D721Med (cell line): ENCODE results near the gene CXCL16.

Source experiments
- DNase-seq: peaks from one replicate; pipeline ENCODE4 v3.0.0; 2011; ENCODE audit warnings: low spot score; ENCODE audit not compliant: insufficient read length
- FAIRE-seq: peaks from 2 replicates; lab custom pipeline; 2011; peaks lifted over from hg19 to GRCh38; lab: Jason Lieb, UNC
- TF ChIP-seq, protein P1 (sequence below): IDR thresholded peaks from 2 replicates; pipeline ENCODE4 v1.5.1; 2012; ENCODE audit warnings: mild to moderate bottlenecking, control low read depth; ENCODE audit not compliant: insufficient read depth; ENCODE audit errors: missing control alignments

CXCL16 gene

DNA sequence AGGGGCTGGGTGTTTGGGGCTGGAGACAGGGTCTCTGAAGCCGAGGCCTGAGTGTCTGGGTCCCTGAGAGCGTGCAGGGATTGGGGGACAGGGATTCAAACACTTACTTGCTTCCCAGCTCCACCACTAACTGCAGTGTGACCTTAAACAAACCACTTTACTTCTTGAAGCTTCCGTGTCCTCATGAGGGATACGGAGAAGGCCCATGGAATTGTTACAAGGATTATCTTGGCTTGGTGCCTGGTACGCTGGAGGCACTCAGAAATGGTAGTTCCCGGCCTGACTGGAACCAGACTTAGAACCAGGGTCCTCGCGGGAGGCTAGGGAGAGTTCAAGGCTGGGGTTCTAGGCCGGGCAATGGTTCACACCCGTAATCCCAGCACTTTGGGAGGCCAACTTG is 2.9 kb upstream of the CXCL16 start:
- no peak for FAIRE-seq
- TF ChIP-seq, protein P1, sequence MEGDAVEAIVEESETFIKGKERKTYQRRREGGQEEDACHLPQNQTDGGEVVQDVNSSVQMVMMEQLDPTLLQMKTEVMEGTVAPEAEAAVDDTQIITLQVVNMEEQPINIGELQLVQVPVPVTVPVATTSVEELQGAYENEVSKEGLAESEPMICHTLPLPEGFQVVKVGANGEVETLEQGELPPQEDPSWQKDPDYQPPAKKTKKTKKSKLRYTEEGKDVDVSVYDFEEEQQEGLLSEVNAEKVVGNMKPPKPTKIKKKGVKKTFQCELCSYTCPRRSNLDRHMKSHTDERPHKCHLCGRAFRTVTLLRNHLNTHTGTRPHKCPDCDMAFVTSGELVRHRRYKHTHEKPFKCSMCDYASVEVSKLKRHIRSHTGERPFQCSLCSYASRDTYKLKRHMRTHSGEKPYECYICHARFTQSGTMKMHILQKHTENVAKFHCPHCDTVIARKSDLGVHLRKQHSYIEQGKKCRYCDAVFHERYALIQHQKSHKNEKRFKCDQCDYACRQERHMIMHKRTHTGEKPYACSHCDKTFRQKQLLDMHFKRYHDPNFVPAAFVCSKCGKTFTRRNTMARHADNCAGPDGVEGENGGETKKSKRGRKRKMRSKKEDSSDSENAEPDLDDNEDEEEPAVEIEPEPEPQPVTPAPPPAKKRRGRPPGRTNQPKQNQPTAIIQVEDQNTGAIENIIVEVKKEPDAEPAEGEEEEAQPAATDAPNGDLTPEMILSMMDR: no peak

GRCh38 chr17:4742133-4742532 is 2.4 kb upstream of the CXCL16 start:
- TF ChIP-seq, protein P1: no peak
- no peak for DNase-seq
- FAIRE-seq: no peak

More for the DNA sequence above, 2.9 kb upstream of the CXCL16 start:
- no peak for DNase-seq

- FAIRE-seq (no peak), DNase-seq (no peak)
- TF ChIP-seq, protein P1: no peak
These were observed 1.8 kb upstream of the CXCL16 start for GRCh38 chr17:4741544-4741943.

DNA sequence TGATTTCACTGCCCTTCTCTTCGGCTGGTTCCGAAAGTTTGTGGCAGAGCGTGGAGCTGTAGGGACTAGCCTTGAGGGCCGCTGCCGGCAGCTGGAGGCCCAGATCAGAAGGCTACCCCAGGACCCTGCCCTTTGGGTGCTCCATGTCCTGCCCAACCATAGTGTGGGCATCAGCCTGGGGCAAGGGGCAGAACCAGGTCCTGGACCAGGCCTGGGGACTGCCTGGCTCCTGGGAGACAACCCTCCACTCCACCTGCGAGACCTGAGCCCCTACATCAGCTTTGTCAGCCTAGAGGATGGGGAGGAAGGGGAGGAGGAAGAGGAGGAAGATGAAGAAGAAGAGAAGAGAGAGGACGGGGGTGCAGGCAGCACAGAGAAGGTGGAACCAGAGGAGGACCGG is 856 bp upstream of the CXCL16 start:
- TF ChIP-seq, protein P1: no peak

DNA sequence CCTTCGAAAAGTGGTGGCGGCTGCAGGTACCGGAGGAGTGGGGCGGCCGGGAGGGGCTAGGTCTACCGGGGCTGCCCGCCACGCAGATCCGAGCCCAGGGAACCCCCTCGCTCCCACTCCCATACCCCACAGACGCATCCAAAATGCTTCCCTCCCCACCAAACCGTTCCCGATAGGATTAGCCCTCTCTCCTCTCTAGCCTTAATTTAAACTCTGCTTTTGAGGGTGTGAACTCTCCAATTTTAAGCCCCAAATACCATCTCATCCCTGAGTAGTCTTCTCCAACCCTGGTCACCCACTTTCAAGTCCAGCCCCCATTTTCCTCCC is 260 bp upstream of the CXCL16 start:
- FAIRE-seq: no peak
- no peak for DNase-seq
- TF ChIP-seq, protein P1: no peak

More for the DNA sequence above, 856 bp upstream of the CXCL16 start:
- DNase-seq: no peak
- FAIRE-seq: no peak

DNA sequence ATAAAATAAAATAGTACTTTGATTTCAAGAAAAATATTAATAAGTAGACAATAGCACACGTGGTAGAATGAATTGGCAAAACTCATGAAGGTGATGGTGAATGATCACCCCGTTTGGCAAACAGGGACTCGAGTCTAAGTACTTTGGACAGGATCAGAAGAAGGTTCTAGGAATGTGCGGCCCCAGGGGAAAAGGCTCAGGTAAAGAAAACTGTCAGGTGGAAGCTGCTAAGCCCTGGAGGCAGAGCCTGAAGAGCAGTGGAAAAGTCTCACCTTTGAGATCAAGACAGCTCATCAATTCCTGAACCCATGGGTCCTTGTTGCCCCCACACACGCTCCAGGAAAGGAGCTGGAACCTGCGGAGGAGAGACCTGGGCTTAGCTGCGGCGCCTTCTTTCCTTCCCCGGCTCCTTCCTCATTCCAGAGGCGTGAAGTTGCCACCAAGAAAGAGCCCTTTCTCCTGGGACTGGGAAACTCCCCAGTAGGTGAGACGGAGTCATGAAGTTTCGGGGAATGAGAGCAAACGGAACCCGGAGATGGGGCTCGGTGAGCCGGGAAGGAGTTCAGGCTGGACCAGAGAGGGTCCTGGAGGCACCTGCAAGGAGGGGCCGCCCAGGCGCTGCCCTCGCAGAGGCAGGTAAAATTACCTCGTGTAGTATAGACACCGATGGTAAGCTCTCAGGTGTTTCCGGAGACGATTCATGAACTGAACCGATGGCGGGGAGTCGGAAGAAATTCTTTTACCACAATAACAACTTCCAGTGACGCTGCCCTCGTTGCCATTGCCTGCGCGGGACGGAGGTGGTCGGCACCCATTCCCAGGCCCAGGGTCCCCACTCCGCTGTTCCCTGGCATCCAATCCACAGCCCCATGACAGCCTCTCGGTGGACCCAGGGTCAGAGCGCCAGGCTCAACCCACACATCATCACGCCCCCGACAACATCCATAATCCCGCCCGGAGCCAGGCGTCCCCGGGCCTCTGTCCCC is 1.3 kb downstream of the CXCL16 start:
- FAIRE-seq (no peak), DNase-seq (no peak)
- TF ChIP-seq, protein P1: no peak
